AG04450 (cell line): ENCODE measurements around the gene ZNF569. TPM values are rescaled to one million over a fixed set of nuclear protein-coding genes. Genes with fewer than 3 reads are reported as not detected.

Experiments
- CTCF ChIA-PET: fragments of 300-600, 350-600 bp; formaldehyde crosslinking; extraction: SDS; loops from one replicate; lab custom pipeline; 2022; ENCODE audit warnings: antibody characterized with exemption, inconsistent platforms; lab: Charles Lee
- POLR2A ChIA-PET: fragments of 350-600 bp; formaldehyde crosslinking; extraction: SDS; loops from one replicate; lab custom pipeline; 2021; ENCODE audit warnings: antibody characterized with exemption, inconsistent platforms; lab: Yijun Ruan, JAX
- DNase-seq: peaks from one replicate; pipeline ENCODE4 v3.0.0-alpha.2; 2011; ENCODE audit warnings: low read depth, low spot score
- H3K27ac ChIP-seq: one replicate; pipeline ENCODE4 v1.5.1; 2012; ENCODE audit warnings: low read depth, low read length, control low read depth
- H3K27me3 ChIP-seq: one replicate; pipeline ENCODE4 v1.6.0; 2012; ENCODE audit warnings: low read length; ENCODE audit not compliant: control insufficient read depth, insufficient read depth
- H3K4me3 ChIP-seq: 2 replicates; pipeline ENCODE4 v1.5.1; 2011; ENCODE audit warnings: mild to moderate bottlenecking, low read depth, low read length, control low read depth
- H3K9me3 ChIP-seq: 2 replicates; pipeline ENCODE4 v1.5.1; 2012; ENCODE audit warnings: low read length; ENCODE audit not compliant: control insufficient read depth, insufficient read depth
- CTCF ChIP-seq: IDR thresholded peaks from 2 replicates; pipeline ENCODE4 v1.5.1; 2011; ENCODE audit warnings: low read depth, low read length, control low read depth, inconsistent platforms
- polyA plus RNA-seq: library from polyadenylated mRNA; depleted of rRNA; stranded (reverse); fragments of >200 nt; gene quantifications from 2 replicates; pipeline ENCODE4 v1.2.3, GENCODE V29; 2011

Gene ZNF569
- polyA plus RNA-seq, 1 experiment, result 4.0 TPM

- Histone ChIP-seq H3K27me3 (no peaks in the 10 kb centered on the region), H3K27ac (peak within 1 kb of the TSS; percentile 61), H3K9me3 (peaks cover 37% of the 10 kb centered on the region), H3K4me3 (peak within 1 kb of the TSS; percentile 62)
- TF ChIP-seq CTCF, result no peak
- ChIA-PET POLR2A (interaction anchor here (0.6 kb wide), 1 partner anchor 626 kb away, joined by 4 read pairs; no protein-coding TSS in a partner anchor), CTCF (no interaction called here)
- peak; percentile 10 for DNase-seq
Measured at GRCh38 chr19:37506387-37507166, 39.3 kb upstream of the ZNF569 start, which contains the start of gene ZNF793. Gene ZNF793, plus strand, starts transcription at chr19:37506939. Its CDS starts 16,501 bp downstream, at chr19:37523440.

- no peak for TF ChIP-seq CTCF
- CTCF ChIA-PET, result no interaction called here
- H3K9me3 ChIP-seq, result peaks cover 41% of the 10 kb centered on the region
Measured at GRCh38 chr19:37505958-37506386, 38.7 kb upstream of the ZNF569 start.

GRCh38 chr19:37492213-37492612 is 25.0 kb upstream of the ZNF569 start:
- no peak for TF ChIP-seq CTCF
- DNase-seq, result no peak
- Histone ChIP-seq H3K4me3 (no peak overlapping the region), H3K27ac (no peak overlapping the region), H3K9me3 (peaks cover 32% of the 10 kb centered on the region), H3K27me3 (no peaks in the 10 kb centered on the region)
- ChIA-PET POLR2A (no interaction called here), CTCF (no interaction called here)

More at GRCh38 chr19:37505958-37506386, 38.7 kb upstream of the ZNF569 start:
- POLR2A ChIA-PET, result no interaction called here
- DNase-seq, result no peak
- H3K4me3 ChIP-seq, result peak overlapping the region; percentile 62
- H3K27ac ChIP-seq, result peak overlapping the region; percentile 61
- no peaks in the 10 kb centered on the region for H3K27me3 ChIP-seq

GRCh38 chr19:37484406-37485168 is 17.3 kb upstream of the ZNF569 start:
- ChIA-PET POLR2A (no interaction called here), CTCF (no interaction called here)
- H3K9me3 ChIP-seq, result peaks cover 46% of the 10 kb centered on the region
- H3K4me3 ChIP-seq, result no peak overlapping the region
- DNase-seq, result no peak
- no peaks in the 10 kb centered on the region for H3K27me3 ChIP-seq
- TF ChIP-seq CTCF, result no peak
- H3K27ac ChIP-seq, result no peak overlapping the region

- DNase-seq, result no peak
- Histone ChIP-seq H3K27me3 (no peaks in the 10 kb centered on the region), H3K9me3 (peaks cover 52% of the 10 kb centered on the region), H3K4me3 (no peak overlapping the region), H3K27ac (no peak overlapping the region)
- CTCF ChIA-PET, result no interaction called here
- POLR2A ChIA-PET, result no interaction called here
- no peak for TF ChIP-seq CTCF
Measured at GRCh38 chr19:37472165-37472564, 4.9 kb upstream of the ZNF569 start.
